Measurements from ENCODE around the gene NLGN4X.

DNA sequence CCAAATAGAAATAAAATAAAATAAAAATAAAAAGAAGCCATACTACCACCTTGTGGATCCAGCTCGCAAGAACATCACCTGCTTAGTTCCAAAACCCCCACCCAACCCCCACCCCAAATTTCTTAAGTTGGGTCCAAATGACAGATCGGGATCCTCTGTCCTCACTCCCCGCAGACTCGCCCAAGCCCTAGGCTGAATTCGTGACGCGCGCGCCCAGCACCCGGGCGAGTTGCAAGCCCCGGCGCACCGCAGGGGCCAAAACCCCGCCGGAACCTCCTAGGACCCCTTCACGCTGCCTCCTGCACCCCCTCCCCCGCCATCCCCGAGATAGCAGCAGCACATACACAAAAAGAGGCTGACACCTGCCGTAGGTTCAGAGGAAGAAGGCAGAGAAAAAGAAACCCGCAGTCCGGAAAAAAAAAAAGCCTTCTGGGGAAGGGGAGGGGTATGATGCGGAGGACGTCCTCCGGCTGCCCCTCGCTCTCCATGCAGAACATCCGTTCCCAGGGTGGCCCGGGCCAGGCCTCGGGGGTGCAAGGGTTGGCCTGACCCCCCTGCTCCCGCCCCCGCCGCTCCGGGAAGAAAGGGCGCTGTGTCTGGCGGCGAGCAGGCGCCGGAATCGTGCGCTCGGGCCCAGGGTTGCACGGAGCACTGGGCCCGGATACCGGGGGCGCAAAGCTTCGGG lies 2.6 kb downstream of the NLGN4X start:
- TF ChIP-seq, protein P1, sequence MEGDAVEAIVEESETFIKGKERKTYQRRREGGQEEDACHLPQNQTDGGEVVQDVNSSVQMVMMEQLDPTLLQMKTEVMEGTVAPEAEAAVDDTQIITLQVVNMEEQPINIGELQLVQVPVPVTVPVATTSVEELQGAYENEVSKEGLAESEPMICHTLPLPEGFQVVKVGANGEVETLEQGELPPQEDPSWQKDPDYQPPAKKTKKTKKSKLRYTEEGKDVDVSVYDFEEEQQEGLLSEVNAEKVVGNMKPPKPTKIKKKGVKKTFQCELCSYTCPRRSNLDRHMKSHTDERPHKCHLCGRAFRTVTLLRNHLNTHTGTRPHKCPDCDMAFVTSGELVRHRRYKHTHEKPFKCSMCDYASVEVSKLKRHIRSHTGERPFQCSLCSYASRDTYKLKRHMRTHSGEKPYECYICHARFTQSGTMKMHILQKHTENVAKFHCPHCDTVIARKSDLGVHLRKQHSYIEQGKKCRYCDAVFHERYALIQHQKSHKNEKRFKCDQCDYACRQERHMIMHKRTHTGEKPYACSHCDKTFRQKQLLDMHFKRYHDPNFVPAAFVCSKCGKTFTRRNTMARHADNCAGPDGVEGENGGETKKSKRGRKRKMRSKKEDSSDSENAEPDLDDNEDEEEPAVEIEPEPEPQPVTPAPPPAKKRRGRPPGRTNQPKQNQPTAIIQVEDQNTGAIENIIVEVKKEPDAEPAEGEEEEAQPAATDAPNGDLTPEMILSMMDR (IDR thresholded peaks at IDR 0.05; ENCODE audit: poor library complexity, severe bottlenecking): peak; percentile 50
- TF ChIP-seq, protein P2, sequence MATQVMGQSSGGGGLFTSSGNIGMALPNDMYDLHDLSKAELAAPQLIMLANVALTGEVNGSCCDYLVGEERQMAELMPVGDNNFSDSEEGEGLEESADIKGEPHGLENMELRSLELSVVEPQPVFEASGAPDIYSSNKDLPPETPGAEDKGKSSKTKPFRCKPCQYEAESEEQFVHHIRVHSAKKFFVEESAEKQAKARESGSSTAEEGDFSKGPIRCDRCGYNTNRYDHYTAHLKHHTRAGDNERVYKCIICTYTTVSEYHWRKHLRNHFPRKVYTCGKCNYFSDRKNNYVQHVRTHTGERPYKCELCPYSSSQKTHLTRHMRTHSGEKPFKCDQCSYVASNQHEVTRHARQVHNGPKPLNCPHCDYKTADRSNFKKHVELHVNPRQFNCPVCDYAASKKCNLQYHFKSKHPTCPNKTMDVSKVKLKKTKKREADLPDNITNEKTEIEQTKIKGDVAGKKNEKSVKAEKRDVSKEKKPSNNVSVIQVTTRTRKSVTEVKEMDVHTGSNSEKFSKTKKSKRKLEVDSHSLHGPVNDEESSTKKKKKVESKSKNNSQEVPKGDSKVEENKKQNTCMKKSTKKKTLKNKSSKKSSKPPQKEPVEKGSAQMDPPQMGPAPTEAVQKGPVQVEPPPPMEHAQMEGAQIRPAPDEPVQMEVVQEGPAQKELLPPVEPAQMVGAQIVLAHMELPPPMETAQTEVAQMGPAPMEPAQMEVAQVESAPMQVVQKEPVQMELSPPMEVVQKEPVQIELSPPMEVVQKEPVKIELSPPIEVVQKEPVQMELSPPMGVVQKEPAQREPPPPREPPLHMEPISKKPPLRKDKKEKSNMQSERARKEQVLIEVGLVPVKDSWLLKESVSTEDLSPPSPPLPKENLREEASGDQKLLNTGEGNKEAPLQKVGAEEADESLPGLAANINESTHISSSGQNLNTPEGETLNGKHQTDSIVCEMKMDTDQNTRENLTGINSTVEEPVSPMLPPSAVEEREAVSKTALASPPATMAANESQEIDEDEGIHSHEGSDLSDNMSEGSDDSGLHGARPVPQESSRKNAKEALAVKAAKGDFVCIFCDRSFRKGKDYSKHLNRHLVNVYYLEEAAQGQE (IDR thresholded peaks at IDR 0.05; ENCODE audit: borderline replicate concordance): no peak
- TF ChIP-seq MXI1 (conservative IDR thresholded peaks at IDR 0.05; ENCODE audit: poor library complexity, severe bottlenecking) (no peak), EZH2 (IDR thresholded peaks at IDR 0.05; ENCODE audit: borderline replicate concordance, insufficient read depth, low read length, poor library complexity, severe bottlenecking) (no peak), RAD21 (conservative IDR thresholded peaks at IDR 0.05) (no peak), EP300 (conservative IDR thresholded peaks at IDR 0.05; ENCODE audit: poor library complexity, severe bottlenecking) (peak; percentile 10), POLR2AphosphoS5 (IDR thresholded peaks at IDR 0.05) (no peak), TAF1 (IDR thresholded peaks at IDR 0.05; ENCODE audit: low read depth) (no peak), SMC3 (conservative IDR thresholded peaks at IDR 0.05; ENCODE audit: poor library complexity) (peak; percentile 43)
